K562 (cell line): ENCODE data around the gene IL10RB. TPM values are rescaled to one million over a fixed set of nuclear protein-coding genes. Genes with fewer than 3 reads are reported as not detected.
A peak's percentile ranks its signal among the peaks of the same experiment; 100 is the strongest.

ENCODE experiments used
- GATAD2B ChIP-seq: fragments of 450-650 bp; IDR thresholded peaks from 2 replicates; pipeline ENCODE4 v1.6.1; 2017; ENCODE audit warnings: mild to moderate bottlenecking, borderline replicate concordance
- MCM7 ChIP-seq, 2 experiments: fragments of 450-650 bp; IDR thresholded peaks; 2 replicates each; pipeline ENCODE4 v1.6.1; 2016 to 2018
- MTA3 ChIP-seq: fragments of 450-650 bp; formaldehyde crosslinking; IDR thresholded peaks from 2 replicates; pipeline ENCODE4 v1.6.1; 2017; ENCODE audit warnings: mild to moderate bottlenecking, borderline replicate concordance
- NCOR1 ChIP-seq: fragments of 450-650 bp; IDR thresholded peaks from 2 replicates; pipeline ENCODE4 v1.6.1; 2016; ENCODE audit warnings: mild to moderate bottlenecking, moderate library complexity
- SIN3A ChIP-seq, 2 experiments: fragments of 150-350 bp in 1 of 2; IDR thresholded peaks; 2 replicates each; pipeline ENCODE4 v1.6.1; 2011 to 2016; ENCODE audit warnings: borderline replicate concordance in 2 of 2, low read depth in 2 of 2, low read length in 2 of 2, mild to moderate bottlenecking in 2 of 2, moderate library complexity in 2 of 2; ENCODE audit not compliant: control insufficient read depth in 1 of 2
- ZNF239 ChIP-seq: fragments of 250-450 bp; sonication (Bioruptor Pico); IDR thresholded peaks from 2 replicates; pipeline ENCODE4 v1.4.0; 2020; ENCODE audit warnings: mild to moderate bottlenecking
- polyA plus RNA-seq, 8 experiments: library from polyadenylated mRNA; depleted of rRNA in 4 of 8; stranded (reverse) in 5 of 8; unstranded in 3 of 8; fragments of >200 nt; fragmentation: Nextera tagmentation in 2 of 8; fragmentation: Illumina TruSeq in 1 of 8; extraction: Ambion mirVana in 2 of 8; extraction: Trizol in 1 of 8; gene quantifications; 2 replicates each; pipeline versions ENCODE4 v1.2.1 to v1.2.3, GENCODE V29; 2011 to 2014; ENCODE audit warnings: inconsistent platforms in 1 of 8, missing spikeins in 1 of 8
- total RNA-seq, 7 experiments: library from RNA; depleted of rRNA in 6 of 7; stranded (reverse); fragments of >200 nt in 6 of 7; fragmentation: Illumina TruSeq in 2 of 7; extraction: Trizol in 2 of 7; gene quantifications; 2 replicates each; pipeline versions ENCODE4 v1.2.1 to v1.2.3, GENCODE V29; 2011 to 2021; ENCODE audit warnings: low replicate concordance in 1 of 7
- TF ChIP-seq, protein P1 (sequence below), 2 experiments: fragments of 450-650 bp; IDR thresholded peaks; 2 replicates each; pipeline ENCODE4 v1.6.1; 2018; ENCODE audit warnings: mild to moderate bottlenecking in 2 of 2, low read depth in 1 of 2; ENCODE audit not compliant: partially characterized antibody in 2 of 2
- TF ChIP-seq, protein P2 (sequence below): IDR thresholded peaks from 2 replicates; pipeline ENCODE4 v1.6.1; 2016; ENCODE audit warnings: missing genetic modification characterization, missing compliant biosample characterization
- TF ChIP-seq, protein P3 (sequence below): fragments of 250-450 bp; sonication (Bioruptor Pico); IDR thresholded peaks from 2 replicates; pipeline ENCODE4 v1.5.0; 2021; ENCODE audit warnings: mild to moderate bottlenecking, borderline replicate concordance
- TF ChIP-seq, protein P4 (sequence below), 3 experiments: fragments of 200-800 bp in 1 of 3; fragments of 250-450 bp in 1 of 3; fragments of 450-650 bp in 1 of 3; sonication (Bioruptor Pico) in 1 of 3; sonication (Bioruptor generic) in 1 of 3; formaldehyde crosslinking in 1 of 3; IDR thresholded peaks; 2 replicates each; pipeline versions ENCODE4 v1.6.1 to v1.8.0; 2016 to 2022; ENCODE audit warnings: mild to moderate bottlenecking in 2 of 3, missing genetic modification characterization in 2 of 3, missing compliant biosample characterization in 1 of 3, moderate library complexity in 1 of 3
- TF ChIP-seq, protein P5 (sequence below), 2 experiments: fragments of 450-650 bp; conservative IDR thresholded peaks; 2 replicates each; pipeline ENCODE4 v1.6.1; 2017; ENCODE audit warnings: mild to moderate bottlenecking in 2 of 2, moderate library complexity in 2 of 2

The IL10RB gene
- total and polyA plus RNA-seq, 9 of the 15 experiments (the other 6 are each of a cell fraction or from before 2014, with no cell fraction given) = 10.9 to 33.8 (median 23.0) TPM

DNA sequence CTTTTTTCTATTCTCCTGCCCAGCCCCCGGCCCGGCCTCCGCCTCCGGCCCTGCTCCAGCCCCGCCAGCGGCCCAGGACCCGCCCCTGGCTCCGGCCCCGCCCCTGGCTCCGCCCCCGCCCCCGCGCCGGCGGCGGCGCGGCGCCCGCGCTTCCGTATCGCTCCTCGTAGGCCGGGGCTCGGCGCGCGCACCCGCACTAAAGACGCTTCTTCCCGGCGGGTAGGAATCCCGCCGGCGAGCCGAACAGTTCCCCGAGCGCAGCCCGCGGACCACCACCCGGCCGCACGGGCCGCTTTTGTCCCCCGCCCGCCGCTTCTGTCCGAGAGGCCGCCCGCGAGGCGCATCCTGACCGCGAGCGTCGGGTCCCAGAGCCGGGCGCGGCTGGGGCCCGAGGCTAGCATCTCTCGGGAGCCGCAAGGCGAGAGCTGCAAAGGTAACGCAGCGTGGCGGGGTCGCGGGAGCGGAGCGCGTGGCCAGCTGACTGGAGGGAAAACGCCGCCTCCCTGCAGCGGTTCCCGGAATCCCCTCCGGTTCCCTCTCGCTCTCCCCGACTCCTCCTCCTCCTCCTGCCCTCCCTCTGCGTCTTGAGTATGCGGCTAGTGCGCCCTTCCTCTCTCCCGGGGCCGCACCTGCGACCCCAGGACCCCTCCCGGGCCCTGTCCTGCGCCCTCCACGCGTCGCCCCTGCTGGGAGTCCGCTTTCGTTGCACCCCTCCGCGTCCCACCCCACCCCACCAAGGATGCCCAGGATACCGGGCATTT, 36.2 kb upstream of the IL10RB start, which contains the start of gene IFNAR2 (continued):
- TF ChIP-seq GATAD2B (no peak), NCOR1 (no peak), SIN3A (IDR thresholded peaks at IDR 0.05; ENCODE audit: borderline replicate concordance in 2 of 2, control insufficient read depth in 1 of 2, low read depth in 2 of 2, low read length in 2 of 2) (peak in 1 of 2 experiments; percentile 8; a peak in 1 of 4 replicates), MTA3 (peak; percentile 35; the same call in 1 of the 2 replicates), MCM7 (IDR thresholded peaks at IDR 0.05) (no peak), ZNF239 (no peak)
- TF ChIP-seq, protein P1, sequence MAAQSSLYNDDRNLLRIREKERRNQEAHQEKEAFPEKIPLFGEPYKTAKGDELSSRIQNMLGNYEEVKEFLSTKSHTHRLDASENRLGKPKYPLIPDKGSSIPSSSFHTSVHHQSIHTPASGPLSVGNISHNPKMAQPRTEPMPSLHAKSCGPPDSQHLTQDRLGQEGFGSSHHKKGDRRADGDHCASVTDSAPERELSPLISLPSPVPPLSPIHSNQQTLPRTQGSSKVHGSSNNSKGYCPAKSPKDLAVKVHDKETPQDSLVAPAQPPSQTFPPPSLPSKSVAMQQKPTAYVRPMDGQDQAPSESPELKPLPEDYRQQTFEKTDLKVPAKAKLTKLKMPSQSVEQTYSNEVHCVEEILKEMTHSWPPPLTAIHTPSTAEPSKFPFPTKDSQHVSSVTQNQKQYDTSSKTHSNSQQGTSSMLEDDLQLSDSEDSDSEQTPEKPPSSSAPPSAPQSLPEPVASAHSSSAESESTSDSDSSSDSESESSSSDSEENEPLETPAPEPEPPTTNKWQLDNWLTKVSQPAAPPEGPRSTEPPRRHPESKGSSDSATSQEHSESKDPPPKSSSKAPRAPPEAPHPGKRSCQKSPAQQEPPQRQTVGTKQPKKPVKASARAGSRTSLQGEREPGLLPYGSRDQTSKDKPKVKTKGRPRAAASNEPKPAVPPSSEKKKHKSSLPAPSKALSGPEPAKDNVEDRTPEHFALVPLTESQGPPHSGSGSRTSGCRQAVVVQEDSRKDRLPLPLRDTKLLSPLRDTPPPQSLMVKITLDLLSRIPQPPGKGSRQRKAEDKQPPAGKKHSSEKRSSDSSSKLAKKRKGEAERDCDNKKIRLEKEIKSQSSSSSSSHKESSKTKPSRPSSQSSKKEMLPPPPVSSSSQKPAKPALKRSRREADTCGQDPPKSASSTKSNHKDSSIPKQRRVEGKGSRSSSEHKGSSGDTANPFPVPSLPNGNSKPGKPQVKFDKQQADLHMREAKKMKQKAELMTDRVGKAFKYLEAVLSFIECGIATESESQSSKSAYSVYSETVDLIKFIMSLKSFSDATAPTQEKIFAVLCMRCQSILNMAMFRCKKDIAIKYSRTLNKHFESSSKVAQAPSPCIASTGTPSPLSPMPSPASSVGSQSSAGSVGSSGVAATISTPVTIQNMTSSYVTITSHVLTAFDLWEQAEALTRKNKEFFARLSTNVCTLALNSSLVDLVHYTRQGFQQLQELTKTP (IDR thresholded peaks at IDR 0.05; ENCODE audit: low read depth in 1 of 2, partially characterized antibody in 2 of 2) = no peak
- TF ChIP-seq, protein P2, sequence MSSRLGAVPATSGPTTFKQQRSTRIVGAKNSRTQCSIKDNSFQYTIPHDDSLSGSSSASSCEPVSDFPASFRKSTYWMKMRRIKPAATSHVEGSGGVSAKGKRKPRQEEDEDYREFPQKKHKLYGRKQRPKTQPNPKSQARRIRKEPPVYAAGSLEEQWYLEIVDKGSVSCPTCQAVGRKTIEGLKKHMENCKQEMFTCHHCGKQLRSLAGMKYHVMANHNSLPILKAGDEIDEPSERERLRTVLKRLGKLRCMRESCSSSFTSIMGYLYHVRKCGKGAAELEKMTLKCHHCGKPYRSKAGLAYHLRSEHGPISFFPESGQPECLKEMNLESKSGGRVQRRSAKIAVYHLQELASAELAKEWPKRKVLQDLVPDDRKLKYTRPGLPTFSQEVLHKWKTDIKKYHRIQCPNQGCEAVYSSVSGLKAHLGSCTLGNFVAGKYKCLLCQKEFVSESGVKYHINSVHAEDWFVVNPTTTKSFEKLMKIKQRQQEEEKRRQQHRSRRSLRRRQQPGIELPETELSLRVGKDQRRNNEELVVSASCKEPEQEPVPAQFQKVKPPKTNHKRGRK = no peak
- TF ChIP-seq, protein P3, sequence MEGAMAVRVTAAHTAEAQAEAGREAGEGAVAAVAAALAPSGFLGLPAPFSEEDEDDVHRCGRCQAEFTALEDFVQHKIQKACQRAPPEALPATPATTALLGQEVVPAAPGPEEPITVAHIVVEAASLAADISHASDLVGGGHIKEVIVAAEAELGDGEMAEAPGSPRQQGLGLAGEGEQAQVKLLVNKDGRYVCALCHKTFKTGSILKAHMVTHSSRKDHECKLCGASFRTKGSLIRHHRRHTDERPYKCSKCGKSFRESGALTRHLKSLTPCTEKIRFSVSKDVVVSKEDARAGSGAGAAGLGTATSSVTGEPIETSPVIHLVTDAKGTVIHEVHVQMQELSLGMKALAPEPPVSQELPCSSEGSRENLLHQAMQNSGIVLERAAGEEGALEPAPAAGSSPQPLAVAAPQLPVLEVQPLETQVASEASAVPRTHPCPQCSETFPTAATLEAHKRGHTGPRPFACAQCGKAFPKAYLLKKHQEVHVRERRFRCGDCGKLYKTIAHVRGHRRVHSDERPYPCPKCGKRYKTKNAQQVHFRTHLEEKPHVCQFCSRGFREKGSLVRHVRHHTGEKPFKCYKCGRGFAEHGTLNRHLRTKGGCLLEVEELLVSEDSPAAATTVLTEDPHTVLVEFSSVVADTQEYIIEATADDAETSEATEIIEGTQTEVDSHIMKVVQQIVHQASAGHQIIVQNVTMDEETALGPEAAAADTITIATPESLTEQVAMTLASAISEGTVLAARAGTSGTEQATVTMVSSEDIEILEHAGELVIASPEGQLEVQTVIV (CRISPR knock-in tag) = no peak
- TF ChIP-seq, protein P4, sequence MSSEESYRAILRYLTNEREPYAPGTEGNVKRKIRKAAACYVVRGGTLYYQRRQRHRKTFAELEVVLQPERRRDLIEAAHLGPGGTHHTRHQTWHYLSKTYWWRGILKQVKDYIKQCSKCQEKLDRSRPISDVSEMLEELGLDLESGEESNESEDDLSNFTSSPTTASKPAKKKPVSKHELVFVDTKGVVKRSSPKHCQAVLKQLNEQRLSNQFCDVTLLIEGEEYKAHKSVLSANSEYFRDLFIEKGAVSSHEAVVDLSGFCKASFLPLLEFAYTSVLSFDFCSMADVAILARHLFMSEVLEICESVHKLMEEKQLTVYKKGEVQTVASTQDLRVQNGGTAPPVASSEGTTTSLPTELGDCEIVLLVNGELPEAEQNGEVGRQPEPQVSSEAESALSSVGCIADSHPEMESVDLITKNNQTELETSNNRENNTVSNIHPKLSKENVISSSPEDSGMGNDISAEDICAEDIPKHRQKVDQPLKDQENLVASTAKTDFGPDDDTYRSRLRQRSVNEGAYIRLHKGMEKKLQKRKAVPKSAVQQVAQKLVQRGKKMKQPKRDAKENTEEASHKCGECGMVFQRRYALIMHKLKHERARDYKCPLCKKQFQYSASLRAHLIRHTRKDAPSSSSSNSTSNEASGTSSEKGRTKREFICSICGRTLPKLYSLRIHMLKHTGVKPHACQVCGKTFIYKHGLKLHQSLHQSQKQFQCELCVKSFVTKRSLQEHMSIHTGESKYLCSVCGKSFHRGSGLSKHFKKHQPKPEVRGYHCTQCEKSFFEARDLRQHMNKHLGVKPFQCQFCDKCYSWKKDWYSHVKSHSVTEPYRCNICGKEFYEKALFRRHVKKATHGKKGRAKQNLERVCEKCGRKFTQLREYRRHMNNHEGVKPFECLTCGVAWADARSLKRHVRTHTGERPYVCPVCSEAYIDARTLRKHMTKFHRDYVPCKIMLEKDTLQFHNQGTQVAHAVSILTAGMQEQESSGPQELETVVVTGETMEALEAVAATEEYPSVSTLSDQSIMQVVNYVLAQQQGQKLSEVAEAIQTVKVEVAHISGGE (CRISPR knock-in tag; IDR thresholded peaks at IDR 0.05) = no peak
- TF ChIP-seq, protein P5, sequence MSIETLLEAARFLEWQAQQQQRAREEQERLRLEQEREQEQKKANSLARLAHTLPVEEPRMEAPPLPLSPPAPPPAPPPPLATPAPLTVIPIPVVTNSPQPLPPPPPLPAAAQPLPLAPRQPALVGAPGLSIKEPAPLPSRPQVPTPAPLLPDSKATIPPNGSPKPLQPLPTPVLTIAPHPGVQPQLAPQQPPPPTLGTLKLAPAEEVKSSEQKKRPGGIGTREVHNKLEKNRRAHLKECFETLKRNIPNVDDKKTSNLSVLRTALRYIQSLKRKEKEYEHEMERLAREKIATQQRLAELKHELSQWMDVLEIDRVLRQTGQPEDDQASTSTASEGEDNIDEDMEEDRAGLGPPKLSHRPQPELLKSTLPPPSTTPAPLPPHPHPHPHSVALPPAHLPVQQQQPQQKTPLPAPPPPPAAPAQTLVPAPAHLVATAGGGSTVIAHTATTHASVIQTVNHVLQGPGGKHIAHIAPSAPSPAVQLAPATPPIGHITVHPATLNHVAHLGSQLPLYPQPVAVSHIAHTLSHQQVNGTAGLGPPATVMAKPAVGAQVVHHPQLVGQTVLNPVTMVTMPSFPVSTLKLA (conservative IDR thresholded peaks at IDR 0.05) = peak in 1 of 2 experiments; percentile 12; a peak in 1 of 4 replicates
